ENCODE measurements around the gene PHKG1.

- TF ChIP-seq NFE2L1 (CRISPR knock-in tag; IDR thresholded peaks at IDR 0.05) (no peak), NR1H2 (CRISPR knock-in tag; IDR thresholded peaks at IDR 0.05) (no peak), FOXK1 (CRISPR knock-in tag; IDR thresholded peaks at IDR 0.05) (no peak), ZNF263 (CRISPR knock-in tag; IDR thresholded peaks at IDR 0.05; ENCODE audit: low read depth) (no peak)
- TF ChIP-seq, protein P1, sequence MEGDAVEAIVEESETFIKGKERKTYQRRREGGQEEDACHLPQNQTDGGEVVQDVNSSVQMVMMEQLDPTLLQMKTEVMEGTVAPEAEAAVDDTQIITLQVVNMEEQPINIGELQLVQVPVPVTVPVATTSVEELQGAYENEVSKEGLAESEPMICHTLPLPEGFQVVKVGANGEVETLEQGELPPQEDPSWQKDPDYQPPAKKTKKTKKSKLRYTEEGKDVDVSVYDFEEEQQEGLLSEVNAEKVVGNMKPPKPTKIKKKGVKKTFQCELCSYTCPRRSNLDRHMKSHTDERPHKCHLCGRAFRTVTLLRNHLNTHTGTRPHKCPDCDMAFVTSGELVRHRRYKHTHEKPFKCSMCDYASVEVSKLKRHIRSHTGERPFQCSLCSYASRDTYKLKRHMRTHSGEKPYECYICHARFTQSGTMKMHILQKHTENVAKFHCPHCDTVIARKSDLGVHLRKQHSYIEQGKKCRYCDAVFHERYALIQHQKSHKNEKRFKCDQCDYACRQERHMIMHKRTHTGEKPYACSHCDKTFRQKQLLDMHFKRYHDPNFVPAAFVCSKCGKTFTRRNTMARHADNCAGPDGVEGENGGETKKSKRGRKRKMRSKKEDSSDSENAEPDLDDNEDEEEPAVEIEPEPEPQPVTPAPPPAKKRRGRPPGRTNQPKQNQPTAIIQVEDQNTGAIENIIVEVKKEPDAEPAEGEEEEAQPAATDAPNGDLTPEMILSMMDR (IDR thresholded peaks at IDR 0.05), result no peak
- TF ChIP-seq, protein P2, sequence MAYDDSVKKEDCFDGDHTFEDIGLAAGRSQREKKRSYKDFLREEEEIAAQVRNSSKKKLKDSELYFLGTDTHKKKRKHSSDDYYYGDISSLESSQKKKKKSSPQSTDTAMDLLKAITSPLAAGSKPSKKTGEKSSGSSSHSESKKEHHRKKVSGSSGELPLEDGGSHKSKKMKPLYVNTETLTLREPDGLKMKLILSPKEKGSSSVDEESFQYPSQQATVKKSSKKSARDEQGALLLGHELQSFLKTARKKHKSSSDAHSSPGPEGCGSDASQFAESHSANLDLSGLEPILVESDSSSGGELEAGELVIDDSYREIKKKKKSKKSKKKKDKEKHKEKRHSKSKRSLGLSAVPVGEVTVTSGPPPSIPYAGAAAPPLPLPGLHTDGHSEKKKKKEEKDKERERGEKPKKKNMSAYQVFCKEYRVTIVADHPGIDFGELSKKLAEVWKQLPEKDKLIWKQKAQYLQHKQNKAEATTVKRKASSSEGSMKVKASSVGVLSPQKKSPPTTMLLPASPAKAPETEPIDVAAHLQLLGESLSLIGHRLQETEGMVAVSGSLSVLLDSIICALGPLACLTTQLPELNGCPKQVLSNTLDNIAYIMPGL (CRISPR knock-in tag; IDR thresholded peaks at IDR 0.05), result no peak
Observed at GRCh38 chr7:56121440-56121839, 28.7 kb upstream of the PHKG1 start.

All from WTC11 (cell line).